OCI-LY3 (cell line): ENCODE data around the gene PDE5A.
"Not testable (repeated sequence)": the region's sequence is repeated elsewhere in the genome, so short reads cannot be mapped to it uniquely, and the experiment has no call there.

ENCODE experiments used
- CTCF ChIP-seq: fragments of 200-600, 300-600 bp; sonication (generic); IDR thresholded peaks from 2 replicates; pipeline ENCODE4 v1.5.1; 2014; ENCODE audit warnings: antibody characterized with exemption, low read length, low read depth
- EZH2phosphoT487 ChIP-seq: fragments of 200-600 bp; shearing (Covaris generic); IDR thresholded peaks from 2 replicates; pipeline ENCODE4 v1.6.1; 2018; ENCODE audit warnings: antibody characterized with exemption, mixed run types, low read depth

GRCh38 chr4:119469039-119469438 is 159.6 kb downstream of the PDE5A start:
- TF ChIP-seq EZH2phosphoT487, CTCF: not testable (repeated sequence)
